BE2C (cell line): Measurements from ENCODE around the gene SAPCD2.

Source experiments
- DNase-seq: peaks from one replicate; pipeline ENCODE4 v3.0.0-alpha.2; 2020
- H3K27me3 ChIP-seq: fragments of 250-450 bp; sonication (Bioruptor Pico); 2 replicates; pipeline ENCODE4 v1.5.1; 2020; ENCODE audit warnings: mild to moderate bottlenecking
- H3K36me3 ChIP-seq: fragments of 250-450 bp; sonication (Bioruptor Pico); 2 replicates; pipeline ENCODE4 v1.5.1; 2020; ENCODE audit warnings: mild to moderate bottlenecking
- H3K4me1 ChIP-seq: fragments of 250-450 bp; sonication (Bioruptor Pico); 2 replicates; pipeline ENCODE4 v1.5.1; 2020
- H3K4me3 ChIP-seq: 2 replicates; pipeline ENCODE4 v1.5.1; 2011; ENCODE audit warnings: low read depth, low read length
- H3K9me3 ChIP-seq: fragments of 250-450 bp; sonication (Bioruptor Pico); 2 replicates; pipeline ENCODE4 v1.5.1; 2020
- TF ChIP-seq, protein P1 (sequence below): IDR thresholded peaks from 2 replicates; pipeline ENCODE4 v1.5.1; 2012; ENCODE audit warnings: mild to moderate bottlenecking, low read depth, low read length

SAPCD2 gene

GRCh38 chr9:137014166-137014565, 56.2 kb downstream of the SAPCD2 start:
- no peaks in the 10 kb centered on the region for H3K9me3 ChIP-seq
- no peaks in the 10 kb centered on the region for H3K27me3 ChIP-seq
- peaks cover 33% of the 10 kb centered on the region for H3K36me3 ChIP-seq
- H3K4me3 ChIP-seq, result no peak overlapping the region
- TF ChIP-seq, protein P1, sequence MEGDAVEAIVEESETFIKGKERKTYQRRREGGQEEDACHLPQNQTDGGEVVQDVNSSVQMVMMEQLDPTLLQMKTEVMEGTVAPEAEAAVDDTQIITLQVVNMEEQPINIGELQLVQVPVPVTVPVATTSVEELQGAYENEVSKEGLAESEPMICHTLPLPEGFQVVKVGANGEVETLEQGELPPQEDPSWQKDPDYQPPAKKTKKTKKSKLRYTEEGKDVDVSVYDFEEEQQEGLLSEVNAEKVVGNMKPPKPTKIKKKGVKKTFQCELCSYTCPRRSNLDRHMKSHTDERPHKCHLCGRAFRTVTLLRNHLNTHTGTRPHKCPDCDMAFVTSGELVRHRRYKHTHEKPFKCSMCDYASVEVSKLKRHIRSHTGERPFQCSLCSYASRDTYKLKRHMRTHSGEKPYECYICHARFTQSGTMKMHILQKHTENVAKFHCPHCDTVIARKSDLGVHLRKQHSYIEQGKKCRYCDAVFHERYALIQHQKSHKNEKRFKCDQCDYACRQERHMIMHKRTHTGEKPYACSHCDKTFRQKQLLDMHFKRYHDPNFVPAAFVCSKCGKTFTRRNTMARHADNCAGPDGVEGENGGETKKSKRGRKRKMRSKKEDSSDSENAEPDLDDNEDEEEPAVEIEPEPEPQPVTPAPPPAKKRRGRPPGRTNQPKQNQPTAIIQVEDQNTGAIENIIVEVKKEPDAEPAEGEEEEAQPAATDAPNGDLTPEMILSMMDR, result no peak
- DNase-seq, result no peak
- no peaks in the 10 kb centered on the region for H3K4me1 ChIP-seq

DNA sequence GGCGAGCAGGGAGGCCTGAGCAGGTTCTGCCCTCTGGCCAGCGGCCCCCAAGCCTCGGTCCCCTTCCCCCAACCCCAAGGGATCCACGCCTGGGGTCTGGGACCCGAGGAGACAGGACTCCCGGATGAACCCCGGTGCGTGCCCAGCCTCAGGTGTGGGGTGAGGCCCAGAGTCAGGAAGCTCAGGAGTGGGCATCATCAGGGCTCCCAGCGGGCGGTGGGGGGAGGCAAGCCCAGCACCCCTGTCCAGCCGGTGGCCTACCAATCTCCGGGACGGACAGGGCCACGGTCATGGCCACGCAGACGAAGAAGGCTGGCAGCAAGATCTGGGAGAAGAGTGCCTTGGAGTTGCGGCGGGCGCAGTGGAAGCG, 56.8 kb downstream of the SAPCD2 start:
- TF ChIP-seq, protein P1, result no peak
- no peak overlapping the region for H3K4me3 ChIP-seq
- H3K36me3 ChIP-seq, result peaks cover 33% of the 10 kb centered on the region
- no peak for DNase-seq
- no peaks in the 10 kb centered on the region for H3K4me1 ChIP-seq
- no peaks in the 10 kb centered on the region for H3K27me3 ChIP-seq
- no peaks in the 10 kb centered on the region for H3K9me3 ChIP-seq

DNA sequence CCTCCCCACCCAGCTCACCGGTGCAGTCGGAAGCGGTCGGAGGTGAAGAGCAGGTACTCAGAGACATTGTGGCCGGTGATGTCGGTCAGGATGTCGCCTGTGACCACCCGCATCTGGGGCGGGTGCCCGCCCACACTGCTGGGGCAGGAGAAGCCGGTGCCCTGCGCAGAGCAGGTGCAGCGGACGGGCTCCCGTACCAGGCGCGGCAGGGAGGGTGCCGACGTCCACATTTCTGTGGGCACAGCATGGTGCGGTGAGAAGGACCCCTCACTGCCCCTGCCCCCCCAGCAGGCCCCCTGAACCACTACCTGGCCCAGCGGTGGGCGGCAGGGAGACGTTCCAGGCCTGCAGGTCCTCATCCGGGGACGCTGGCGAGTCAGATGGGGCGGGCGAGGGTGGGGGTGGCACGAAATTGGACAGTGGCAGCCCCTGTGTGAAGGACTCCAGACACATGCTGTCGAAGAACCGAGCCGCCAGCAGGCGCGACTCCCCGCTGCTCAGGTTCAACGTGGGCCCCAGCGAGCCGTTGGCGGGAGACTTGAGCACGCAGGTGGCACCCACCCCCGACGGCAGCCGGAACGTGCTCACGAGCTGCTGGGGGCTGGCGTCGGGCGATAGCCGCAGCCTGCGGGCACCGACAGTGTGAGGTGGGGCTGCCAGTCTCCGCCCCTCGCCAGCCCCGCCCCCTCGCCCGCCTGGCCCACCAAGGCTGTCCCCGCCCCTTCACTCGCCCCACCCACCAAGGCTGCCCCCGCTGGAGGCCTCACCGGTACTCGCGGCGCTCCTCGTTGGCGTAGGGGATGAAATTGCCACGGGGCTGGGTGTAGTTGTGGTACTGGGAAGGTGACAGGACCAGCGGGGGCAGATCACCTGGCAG, 57.4 kb downstream of the SAPCD2 start:
- TF ChIP-seq, protein P1, result no peak
- H3K36me3 ChIP-seq, result peaks cover 33% of the 10 kb centered on the region
- H3K27me3 ChIP-seq, result no peaks in the 10 kb centered on the region
- H3K4me1 ChIP-seq, result no peaks in the 10 kb centered on the region
- no peak for DNase-seq
- no peaks in the 10 kb centered on the region for H3K9me3 ChIP-seq
- no peak overlapping the region for H3K4me3 ChIP-seq
